Esophagus muscularis mucosa (tissue), 4 donors: Measurements from ENCODE around the gene S100A3. TPM values are rescaled to one million over a fixed set of nuclear protein-coding genes. Genes with fewer than 3 reads are reported as not detected.

Experiments used
- DNase-seq: peaks from one replicate; pipeline ENCODE4 v3.0.0-alpha.2; 2017; ENCODE audit errors: extremely low spot score
- H3K27ac ChIP-seq, 4 donors: fragments of 200-600 bp; sonication (generic); replicated peaks in 1 of 4; 1 replicate in 3 of 4; 2 replicates in 1 of 4; pipeline ENCODE4 v1.5.1; 2016 to 2019; ENCODE audit warnings: mild to moderate bottlenecking in 1 of 4
- H3K27me3 ChIP-seq, 4 donors: fragments of 200-600 bp; sonication (generic); one replicate each; pipeline versions ENCODE4 v1.5.1 to v1.6.0; 2016 to 2019
- H3K36me3 ChIP-seq, 4 donors: fragments of 200-600 bp; sonication (generic); one replicate each; pipeline ENCODE4 v1.5.1; 2016 to 2019
- H3K4me1 ChIP-seq, 4 donors: fragments of 200-600 bp; sonication (generic); one replicate each; pipeline ENCODE4 v1.5.1; 2016 to 2019
- H3K4me3 ChIP-seq, 4 donors: fragments of 200-600 bp; sonication (generic); 1 replicate in 2 of 4; 2 replicates in 2 of 4; pipeline ENCODE4 v1.5.1; 2016 to 2019; ENCODE audit warnings: mild to moderate bottlenecking in 4 of 4, moderate library complexity in 1 of 4
- H3K9me3 ChIP-seq, 4 donors: fragments of 200-600 bp; sonication (generic); 1 replicate in 3 of 4; 2 replicates in 1 of 4; pipeline ENCODE4 v1.5.1; 2016 to 2019
- CTCF ChIP-seq, 3 experiments: fragments of 200-600 bp in 2 of 3; fragments of 450-650 bp in 1 of 3; sonication (generic) in 2 of 3; IDR thresholded peaks; one replicate each; pipeline ENCODE4 v1.5.1; 2017 to 2019; ENCODE audit warnings: antibody characterized with exemption in 3 of 3, mild to moderate bottlenecking in 2 of 3, moderate library complexity in 1 of 3
- EP300 ChIP-seq: sonication (generic); formaldehyde crosslinking; IDR thresholded peaks from one replicate; pipeline ENCODE4 v1.6.1; 2017; ENCODE audit warnings: antibody characterized with exemption
- POLR2A ChIP-seq: fragments of 450-650 bp; IDR thresholded peaks from one replicate; pipeline ENCODE4 v1.6.1; 2017; ENCODE audit warnings: antibody characterized with exemption, moderate library complexity, mild to moderate bottlenecking, low read depth
- POLR2AphosphoS5 ChIP-seq, 2 donors: sonication (generic); formaldehyde crosslinking; IDR thresholded peaks; one replicate each; pipeline ENCODE4 v1.6.1; 2017; ENCODE audit warnings: antibody characterized with exemption in 2 of 2
- WGBS: methylation state at CpG from one replicate; pipeline ENCODE4 v1.1.5; 2018; 5-methylcytosine and 5-hydroxymethylcytosine counted together
- intact Hi-C: fragments of 100-400 bp; cut with DNase I; formaldehyde crosslinking; loops from one replicate; pipeline ENCODE4 v1.15.1; 2023
- total RNA-seq, 4 donors: library from RNA; depleted of rRNA; stranded (reverse); fragments of >200 nt; gene quantifications; one replicate each; pipeline versions ENCODE4 v1.1.0 to v1.2.1, GENCODE V29; 2016

S100A3 gene
- total RNA-seq, 4 donors from 2014 or later: 2.1 to 4.2 (median 2.7) TPM; not detected in 1

- no peak for DNase-seq
- no peaks in the 10 kb centered on the region for H3K9me3 ChIP-seq
- WGBS: 85% methylated on average over 3 of the region's 3 CpGs
- intact Hi-C loops: no loop called here
- H3K27ac ChIP-seq: no peak overlapping the region
- peaks cover 19 to 32% (median 29%) of the 10 kb centered on the region in 4 donors for H3K4me1 ChIP-seq
- no peaks in the 10 kb centered on the region for H3K27me3 ChIP-seq
- no peak for TF ChIP-seq EP300
- no peak for TF ChIP-seq POLR2A
- TF ChIP-seq POLR2AphosphoS5 (IDR thresholded peaks at IDR 0.05): no peak
- TF ChIP-seq CTCF (IDR thresholded peaks at IDR 0.05): no peak
- H3K36me3 ChIP-seq: no peaks in the 10 kb centered on the region
- no peak overlapping the region for H3K4me3 ChIP-seq
Measured at GRCh38 chr1:153503766-153504165, 45.3 kb downstream of the S100A3 start.

GRCh38 chr1:153498746-153499145 is 50.3 kb downstream of the S100A3 start:
- intact Hi-C loops: no loop called here
- Histone ChIP-seq H3K27me3 (no peaks in the 10 kb centered on the region), H3K27ac (no peak overlapping the region), H3K4me1 (peaks cover 4 to 6% (median 5%) of the 10 kb centered on the region in 4 donors), H3K36me3 (no peaks in the 10 kb centered on the region), H3K4me3 (no peak overlapping the region), H3K9me3 (no peaks in the 10 kb centered on the region)
- WGBS: 6% methylated on average over 2 of the region's 2 CpGs
- TF ChIP-seq EP300: no peak
- TF ChIP-seq POLR2AphosphoS5 (IDR thresholded peaks at IDR 0.05): no peak
- no peak for TF ChIP-seq CTCF (IDR thresholded peaks at IDR 0.05)
- TF ChIP-seq POLR2A: no peak
- no peak for DNase-seq

Other genes with a start within 250 kb of the S100A3 start
- gene PGLYRP3, start 236.3 kb downstream of the S100A3 start, total RNA-seq: not detected
- gene PGLYRP4, start 200.4 kb downstream of the S100A3 start, total RNA-seq: not detected
- 100 to 1,000 TPM in 2 of 4 donors, 10 to 100 TPM in 2; 61.2 to 845 (median 119) TPM for gene S100A9, start 191.4 kb downstream of the S100A3 start, total RNA-seq
- 10 to 100 TPM in 1 of 4 donors, not detected in 3; 33.1 TPM for gene S100A12, start 173.6 kb downstream of the S100A3 start, total RNA-seq
- 100 to 1,000 TPM in 1 of 4 donors, 10 to 100 TPM in 2, 1 to 10 TPM in 1; 9.9 to 155 (median 12.0) TPM for gene S100A8, start 158.2 kb downstream of the S100A3 start, total RNA-seq
- not detected for gene S100A7A, start 132.7 kb downstream of the S100A3 start, total RNA-seq
- gene S100A7, start 88.6 kb downstream of the S100A3 start, total RNA-seq: not detected
- 100 to 1,000 TPM; 432 to 759 (median 607) TPM for gene S100A6, start 13.3 kb downstream of the S100A3 start, total RNA-seq
- gene S100A5, start 8.3 kb downstream of the S100A3 start, total RNA-seq: under 1 TPM in 1 of 4 donors, not detected in 3; 0.98 TPM
- gene S100A4, start 3.5 kb downstream of the S100A3 start, total RNA-seq: 100 to 1,000 TPM; 154 to 362 (median 273) TPM
- under 1 TPM in 2 of 4 donors, not detected in 2; 0.34 to 0.71 TPM for gene S100A2, start 16.6 kb upstream of the S100A3 start, total RNA-seq
- 10 to 100 TPM; 33.2 to 67.9 (median 48.2) TPM for gene S100A16, start 63.9 kb upstream of the S100A3 start, total RNA-seq
- 1 to 10 TPM in 1 of 4 donors, not detected in 3; 1.0 TPM for gene S100A14, start 67.1 kb upstream of the S100A3 start, total RNA-seq
- gene S100A13, start 78.2 kb upstream of the S100A3 start, total RNA-seq: 10 to 100 TPM; 71.3 to 84.7 (median 83.1) TPM
- gene S100A1, start 79.2 kb upstream of the S100A3 start, total RNA-seq: 10 to 100 TPM in 2 of 4 donors, 1 to 10 TPM in 2; 4.3 to 17.9 (median 9.2) TPM
- 10 to 100 TPM; 34.5 to 43.8 (median 37.6) TPM for gene CHTOP, start 84.8 kb upstream of the S100A3 start, total RNA-seq
- 10 to 100 TPM; 47.8 to 71.9 (median 63.3) TPM for gene SNAPIN, start 109.4 kb upstream of the S100A3 start, total RNA-seq
- 100 to 1,000 TPM in 1 of 4 donors, 10 to 100 TPM in 3; 43.6 to 102 (median 64.7) TPM for gene ILF2, start 121.7 kb upstream of the S100A3 start, total RNA-seq
- gene NPR1, start 129.4 kb upstream of the S100A3 start, total RNA-seq: 10 to 100 TPM; 24.9 to 67.1 (median 49.8) TPM
- 10 to 100 TPM; 32.3 to 45.5 (median 38.9) TPM for gene INTS3, start 178.8 kb upstream of the S100A3 start, total RNA-seq
- gene SLC27A3, start 226.1 kb upstream of the S100A3 start, total RNA-seq: 10 to 100 TPM; 12.9 to 29.5 (median 19.9) TPM